ENCODE data around the gene EYA2. TPM values are rescaled to one million over a fixed set of nuclear protein-coding genes. Genes with fewer than 3 reads are reported as not detected.

Gene EYA2
- total and polyA plus RNA-seq, 12 donors: 0.54 to 2.2 (median 1.4) TPM

GRCh38 chr20:47035026-47035590, 140.5 kb downstream of the EYA2 start:
- H3K27me3 ChIP-seq: no peaks in the 10 kb centered on the region
- H3K4me1 ChIP-seq (replicated peaks in 1 of 2): no peaks in the 10 kb centered on the region
- intact Hi-C loops (cut with DNase I): no loop called here
- no peak for DNase-seq
- no peaks in the 10 kb centered on the region for H3K36me3 ChIP-seq (replicated peaks in 1 of 2)
- no peaks in the 10 kb centered on the region for H3K9me3 ChIP-seq (replicated peaks in 1 of 3)
- no peak overlapping the region for H3K4me3 ChIP-seq
- no peak overlapping the region for H3K27ac ChIP-seq
- WGBS, 4 donors: 58 to 71% (median 67%) methylated on average over 9 to 10 of the region's 10 CpGs
- TF ChIP-seq CTCF (IDR thresholded peaks at IDR 0.05) (no peak), POLR2A (IDR thresholded peaks at IDR 0.05) (no peak)

GRCh38 chr20:47036091-47036870, 141.6 kb downstream of the EYA2 start:
- Histone ChIP-seq H3K27ac (no peak overlapping the region), H3K36me3 (replicated peaks in 1 of 2) (no peaks in the 10 kb centered on the region), H3K27me3 (no peaks in the 10 kb centered on the region), H3K4me3 (no peak overlapping the region), H3K4me1 (replicated peaks in 1 of 2) (no peaks in the 10 kb centered on the region), H3K9me3 (replicated peaks in 1 of 3) (no peaks in the 10 kb centered on the region)
- intact Hi-C loops (cut with DNase I): no loop called here
- no peak for DNase-seq
- TF ChIP-seq POLR2A (IDR thresholded peaks at IDR 0.05) (no peak), CTCF (IDR thresholded peaks at IDR 0.05) (no peak)
- WGBS, 4 donors: 74 to 79% (median 77%) methylated on average over 12 of the region's 12 CpGs

GRCh38 chr20:47038566-47039560, 144.2 kb downstream of the EYA2 start:
- H3K9me3 ChIP-seq (replicated peaks in 1 of 3): no peaks in the 10 kb centered on the region
- H3K4me3 ChIP-seq: no peak overlapping the region
- DNase-seq: peak in 4 of 7 donors; percentile 20 to 58 (median 27)
- no peaks in the 10 kb centered on the region for H3K4me1 ChIP-seq (replicated peaks in 1 of 2)
- H3K27ac ChIP-seq: peak overlapping the region in 1 of 5 donors; percentile 14
- WGBS, 4 donors: 65 to 73% (median 73%) methylated on average over 18 of the region's 18 CpGs
- TF ChIP-seq CTCF (IDR thresholded peaks at IDR 0.05): no peak
- no peak for TF ChIP-seq POLR2A (IDR thresholded peaks at IDR 0.05)
- intact Hi-C loops (cut with DNase I): no loop called here
- no peaks in the 10 kb centered on the region for H3K27me3 ChIP-seq
- H3K36me3 ChIP-seq (replicated peaks in 1 of 2): no peaks in the 10 kb centered on the region

All from adrenal gland (tissue), 12 donors.